Right renal pelvis (tissue), 4 donors: Measurements from ENCODE around the gene RALGDS. TPM values are rescaled to one million over a fixed set of nuclear protein-coding genes. Genes with fewer than 3 reads are reported as not detected.

Source experiments
- DNase-seq, 4 donors: peaks; one replicate each; pipeline ENCODE4 v3.0.0-alpha.2; 2013; ENCODE audit warnings: low read depth in 4 of 4, low spot score in 3 of 4, missing footprints in 1 of 4
- polyA plus RNA-seq, 4 donors: library from polyadenylated mRNA; unstranded; fragments of 120-200 nt; gene quantifications; one replicate each; pipeline ENCODE4 v1.2.1, GENCODE V29; 2013; ENCODE audit not compliant: insufficient read length in 4 of 4

RALGDS gene
- polyA plus RNA-seq, 4 donors: 32.8 to 36.3 (median 33.6) TPM

DNA sequence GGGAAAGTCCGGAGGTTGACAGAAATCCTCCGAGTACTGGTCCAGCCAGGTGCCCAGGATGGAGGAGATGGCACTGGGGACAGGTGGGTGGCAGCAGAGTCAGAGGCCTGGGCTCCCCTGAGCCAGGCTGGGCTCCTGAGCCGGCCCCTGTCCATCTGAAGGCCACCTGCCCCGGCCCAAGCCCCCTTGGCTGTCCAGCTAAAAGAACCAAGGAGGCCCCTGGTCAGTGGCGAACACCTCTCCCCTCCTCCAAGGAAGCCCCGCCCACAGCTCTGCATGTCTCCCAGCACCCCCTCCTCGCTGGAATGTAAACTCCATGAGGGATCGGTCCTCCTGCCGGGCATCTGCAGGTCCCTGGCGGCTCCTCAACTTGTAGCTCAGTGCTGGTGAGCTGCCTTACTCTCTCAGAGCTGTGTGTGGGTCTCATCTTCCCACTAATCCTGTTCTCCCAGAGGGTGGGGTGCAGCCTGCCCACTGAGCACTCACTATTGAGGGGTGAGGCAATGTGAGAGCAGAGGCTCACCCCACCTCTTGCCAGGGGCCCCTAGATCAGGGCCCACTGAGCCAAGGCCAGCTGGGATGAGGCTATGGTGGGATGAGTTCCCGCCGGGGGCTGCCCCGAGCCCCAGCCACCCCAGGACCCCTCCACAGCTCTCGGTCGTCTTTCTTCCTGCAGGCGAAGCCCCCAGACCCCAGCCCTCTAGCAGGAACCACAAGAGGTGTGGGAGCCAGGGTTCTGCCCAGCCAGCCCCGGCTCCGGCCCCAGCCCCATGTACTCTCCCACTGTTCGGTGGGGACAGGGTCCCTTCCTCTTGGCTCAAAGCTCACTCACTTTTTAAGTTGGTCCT is 12.0 kb downstream of the RALGDS start:
- DNase-seq: no peak

DNA sequence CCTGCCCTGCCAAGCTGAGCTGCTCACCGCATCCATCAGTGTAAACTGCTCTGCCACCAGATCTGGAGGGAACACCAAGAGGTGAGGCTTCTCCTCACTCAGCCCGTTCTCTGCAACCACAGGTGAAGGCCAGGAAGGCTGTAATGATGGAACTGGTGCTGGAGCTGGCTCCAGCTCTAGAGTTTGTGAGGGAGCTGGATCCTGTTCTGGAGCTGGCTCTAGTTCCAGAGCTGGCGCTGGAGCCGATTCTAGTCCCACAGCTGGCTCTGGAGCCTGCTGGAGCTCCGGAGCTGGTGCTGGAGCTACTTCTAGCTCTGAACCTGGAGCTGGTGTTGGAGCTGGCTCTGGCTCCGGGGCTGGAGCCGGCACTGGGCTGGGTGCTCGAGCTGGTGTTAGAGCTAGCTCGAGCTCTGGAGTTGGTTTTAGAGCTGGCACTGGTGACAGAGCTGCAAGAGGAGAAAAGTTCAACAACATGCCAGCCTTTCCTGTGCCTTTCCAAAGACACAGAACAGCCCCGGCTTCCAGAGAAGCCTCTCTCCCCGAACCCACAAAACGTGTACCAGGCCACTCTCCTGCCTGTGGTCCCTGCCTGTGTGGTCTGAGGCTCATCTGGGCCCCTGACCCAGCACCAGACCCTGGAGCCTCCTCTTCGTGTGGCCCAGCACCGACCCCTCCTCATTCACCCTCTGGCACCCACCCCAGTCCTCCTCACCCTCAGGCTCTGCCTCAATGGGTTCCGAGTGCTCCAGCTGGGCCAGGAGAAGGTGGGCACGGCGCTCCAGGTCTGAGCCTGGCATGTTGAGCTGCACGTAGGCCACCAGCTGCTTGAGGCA is 12.9 kb downstream of the RALGDS start:
- DNase-seq: no peak

DNA sequence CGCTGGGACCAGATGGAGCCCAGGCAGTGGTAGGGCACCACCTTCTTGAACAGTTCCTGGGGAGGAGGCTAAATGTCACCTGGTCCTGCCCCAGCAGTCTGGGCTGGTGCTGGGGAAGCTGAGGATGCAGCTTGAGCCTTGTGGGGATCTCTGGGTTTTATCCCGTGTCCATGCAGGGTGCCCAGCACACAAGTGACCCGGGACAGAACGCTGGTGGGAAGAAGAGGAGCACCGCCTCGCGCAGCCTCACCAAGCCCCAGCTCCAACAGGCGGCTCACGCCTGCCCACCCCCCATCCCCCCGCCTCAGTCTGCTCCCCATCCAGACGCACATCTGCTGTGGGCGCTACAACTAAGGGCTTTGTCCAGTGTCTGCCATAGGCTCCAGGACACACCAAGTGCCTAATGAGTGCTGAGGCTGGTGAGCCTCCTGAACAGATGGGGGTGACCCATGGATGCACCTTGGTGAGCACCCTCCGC is 13.8 kb downstream of the RALGDS start:
- no peak for DNase-seq

DNA sequence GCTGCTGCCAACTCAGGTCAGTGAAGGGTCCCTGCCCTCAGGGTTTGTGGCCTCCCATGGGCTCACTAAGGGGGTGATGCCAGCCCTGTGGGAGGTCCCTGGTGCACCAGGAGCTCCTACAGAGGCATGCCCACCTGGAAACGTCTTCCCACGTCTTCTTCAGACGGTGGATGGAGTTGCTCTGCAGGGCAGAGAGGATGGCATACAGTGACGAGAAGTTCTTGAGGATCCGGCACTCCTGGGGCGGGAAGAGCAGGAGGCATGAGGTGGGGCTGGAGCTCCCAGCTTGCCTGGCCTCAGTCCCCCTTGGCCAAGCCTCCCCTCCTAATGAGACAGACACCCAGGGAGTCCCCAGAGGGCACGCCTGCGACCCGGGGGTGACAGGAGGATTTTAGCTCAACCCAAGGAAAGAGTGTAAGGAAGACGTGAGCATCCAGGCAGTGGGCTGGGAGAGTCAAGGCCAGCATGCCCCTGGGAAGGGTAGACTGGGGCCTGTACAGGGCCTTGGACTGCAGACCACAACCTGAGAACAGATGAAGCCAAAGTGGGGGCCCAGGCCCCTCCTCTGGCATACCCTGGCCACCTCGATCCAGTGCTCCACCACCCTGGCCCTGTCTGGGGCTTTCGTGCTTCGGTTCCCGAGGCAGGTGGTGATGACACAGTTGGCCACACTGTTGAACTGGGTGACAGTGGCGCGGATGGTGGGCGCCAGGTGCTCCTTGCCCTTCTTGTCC is 14.4 kb downstream of the RALGDS start:
- DNase-seq: no peak

DNA sequence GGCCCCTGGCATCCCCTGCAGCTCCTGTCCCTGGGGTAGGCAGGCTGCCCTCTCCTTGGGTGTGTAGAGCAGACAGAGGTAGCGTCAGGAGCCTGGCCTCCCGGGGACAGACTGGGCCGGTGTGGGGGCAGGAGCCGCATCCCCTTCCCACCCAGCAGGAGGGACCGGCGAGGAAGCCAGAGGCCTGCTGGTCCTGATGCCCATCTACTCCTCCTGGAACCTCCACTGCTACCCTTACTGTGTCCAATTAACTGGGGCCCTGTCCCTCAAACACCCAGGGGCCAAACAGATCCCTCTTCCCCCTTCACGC is 15.6 kb downstream of the RALGDS start:
- no peak for DNase-seq

DNA sequence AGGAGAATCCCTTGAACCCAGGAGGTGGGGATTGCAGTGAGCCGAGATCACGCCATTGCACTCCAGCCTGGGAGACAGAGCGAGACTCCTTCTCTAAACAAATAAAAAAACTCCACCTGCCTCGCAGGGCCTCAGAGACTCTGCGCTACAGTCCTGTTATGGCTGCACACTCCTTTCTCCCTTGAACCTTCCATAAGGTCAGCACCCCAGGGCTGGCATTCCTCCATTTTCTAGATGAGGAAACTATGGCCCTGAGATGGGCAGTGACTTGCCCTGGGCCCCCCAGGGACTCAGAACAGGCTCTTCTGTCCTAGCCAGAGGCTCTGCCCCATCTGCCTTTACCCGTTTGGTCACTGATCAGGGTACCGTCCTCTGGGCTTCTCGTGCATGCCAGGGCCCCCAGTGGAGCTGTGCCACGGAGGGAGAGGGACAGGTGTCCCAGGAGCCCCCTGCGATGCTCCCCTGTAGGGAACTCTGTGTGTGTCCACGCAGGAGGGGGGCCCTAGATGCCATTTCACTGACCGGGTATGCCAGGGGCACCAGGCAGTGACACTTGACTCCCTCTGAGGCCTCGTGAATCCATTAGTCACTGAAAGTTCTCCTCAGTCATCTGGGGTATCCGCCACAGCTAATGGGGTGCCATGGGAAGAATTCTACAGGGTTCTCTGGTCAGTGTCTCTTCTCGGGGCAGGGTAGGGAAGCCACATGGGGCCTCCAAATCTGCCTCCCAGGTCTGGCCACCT is 16.2 kb downstream of the RALGDS start:
- DNase-seq: no peak

DNA sequence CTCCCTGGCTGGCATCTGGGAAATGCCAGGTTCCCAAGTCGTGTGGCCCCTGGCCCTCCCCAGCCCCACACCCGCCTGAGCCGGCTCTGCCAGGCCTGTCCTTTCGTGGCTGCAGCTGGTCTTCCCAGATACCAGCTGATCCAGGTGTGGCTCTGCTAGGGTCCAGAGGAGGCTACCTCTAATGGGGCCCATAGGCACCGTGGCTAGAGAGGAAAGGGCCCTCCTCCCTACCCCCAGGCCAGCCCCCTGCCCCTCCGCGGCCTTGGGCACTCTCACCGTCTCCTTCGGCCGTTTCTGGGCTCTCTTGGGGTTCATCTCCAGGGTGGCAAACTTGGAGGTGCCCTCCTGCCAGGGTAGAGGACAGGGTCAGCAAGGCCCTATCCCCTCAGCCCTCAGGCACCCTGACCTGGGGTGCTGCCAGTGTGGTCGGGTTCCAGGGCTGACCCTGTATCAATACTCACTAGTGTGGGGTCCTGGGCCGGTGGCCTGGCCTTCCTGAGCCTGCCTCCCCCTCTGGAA is 17.0 kb downstream of the RALGDS start:
- no peak for DNase-seq

DNA sequence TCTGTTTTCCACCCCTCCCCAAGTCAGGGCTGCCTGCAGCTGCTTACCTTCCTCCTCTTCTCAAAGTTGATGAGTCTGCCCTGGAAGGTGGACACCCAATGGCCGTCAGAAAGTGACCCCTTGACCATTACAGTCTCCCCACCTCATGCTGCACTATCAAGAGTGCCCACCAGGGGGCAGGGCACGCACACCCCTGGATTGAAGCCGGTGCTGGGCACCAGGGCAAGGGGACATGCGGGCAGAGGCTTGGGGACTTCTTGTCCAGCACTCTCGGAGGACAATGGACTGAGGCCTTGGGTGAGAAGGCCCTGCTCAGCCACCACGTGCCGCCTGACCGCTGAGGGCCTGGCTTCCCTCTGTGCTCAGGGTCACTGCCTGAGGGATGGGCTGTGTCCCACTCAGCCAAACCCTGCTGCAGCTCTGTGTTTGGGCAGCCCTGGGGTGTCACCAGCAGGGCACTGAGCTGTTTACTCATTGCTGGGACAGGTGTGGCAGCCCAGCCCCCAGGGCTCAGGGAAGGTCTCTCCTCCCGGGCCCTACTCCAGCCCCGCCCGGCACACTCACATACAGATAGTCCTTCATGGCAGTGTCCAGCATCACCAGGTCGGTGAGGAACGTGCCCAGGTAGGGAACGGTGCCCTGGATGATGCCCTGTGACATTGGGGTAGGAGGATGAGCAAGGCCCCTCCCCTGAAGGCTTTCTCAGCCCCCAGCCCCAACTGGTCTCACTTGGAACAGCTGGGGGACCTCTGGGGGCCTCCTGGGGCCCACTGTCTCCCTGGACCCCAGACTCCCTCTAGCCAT is 17.7 kb downstream of the RALGDS start:
- no peak for DNase-seq

DNA sequence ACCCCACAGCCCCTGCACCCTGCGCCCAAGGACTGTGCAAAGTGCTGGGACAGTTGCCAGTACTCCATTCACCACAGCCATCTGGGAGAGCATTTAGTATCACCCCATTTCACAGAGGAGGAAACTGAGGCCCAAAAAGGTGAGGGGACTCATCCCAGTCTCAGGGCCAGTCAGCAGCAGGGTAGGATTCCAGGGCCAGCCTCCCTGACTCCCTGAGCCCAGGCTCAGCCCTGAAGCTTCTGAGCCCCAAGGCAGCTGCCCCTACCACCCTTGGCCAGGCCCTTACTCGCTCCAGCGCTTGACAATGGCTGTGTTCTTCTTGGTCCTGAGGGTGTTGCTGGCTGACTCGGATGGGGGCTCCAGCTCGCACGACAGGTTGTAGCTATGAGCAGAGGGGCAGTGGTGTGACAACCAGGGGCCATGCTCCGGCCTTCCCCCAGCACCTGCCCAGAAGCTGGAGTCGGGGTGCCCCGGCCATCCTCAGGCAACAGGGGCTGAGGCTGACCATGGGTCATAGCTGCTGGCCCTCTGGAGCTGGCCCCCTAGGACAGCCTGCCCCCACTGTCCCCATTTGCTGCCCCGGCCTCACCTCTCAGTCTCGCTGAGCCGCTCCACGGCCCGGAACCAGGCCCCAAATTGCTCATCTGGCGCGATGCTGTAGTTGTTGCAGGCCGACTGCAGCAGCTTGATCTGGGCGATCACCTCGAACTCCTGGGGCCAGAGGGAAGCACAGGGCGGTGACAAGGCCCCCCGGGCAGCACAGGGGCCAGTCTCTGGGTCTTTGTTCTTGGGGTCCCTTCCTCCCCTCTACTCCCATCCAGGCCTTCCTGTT is 18.6 kb downstream of the RALGDS start:
- no peak for DNase-seq

DNA sequence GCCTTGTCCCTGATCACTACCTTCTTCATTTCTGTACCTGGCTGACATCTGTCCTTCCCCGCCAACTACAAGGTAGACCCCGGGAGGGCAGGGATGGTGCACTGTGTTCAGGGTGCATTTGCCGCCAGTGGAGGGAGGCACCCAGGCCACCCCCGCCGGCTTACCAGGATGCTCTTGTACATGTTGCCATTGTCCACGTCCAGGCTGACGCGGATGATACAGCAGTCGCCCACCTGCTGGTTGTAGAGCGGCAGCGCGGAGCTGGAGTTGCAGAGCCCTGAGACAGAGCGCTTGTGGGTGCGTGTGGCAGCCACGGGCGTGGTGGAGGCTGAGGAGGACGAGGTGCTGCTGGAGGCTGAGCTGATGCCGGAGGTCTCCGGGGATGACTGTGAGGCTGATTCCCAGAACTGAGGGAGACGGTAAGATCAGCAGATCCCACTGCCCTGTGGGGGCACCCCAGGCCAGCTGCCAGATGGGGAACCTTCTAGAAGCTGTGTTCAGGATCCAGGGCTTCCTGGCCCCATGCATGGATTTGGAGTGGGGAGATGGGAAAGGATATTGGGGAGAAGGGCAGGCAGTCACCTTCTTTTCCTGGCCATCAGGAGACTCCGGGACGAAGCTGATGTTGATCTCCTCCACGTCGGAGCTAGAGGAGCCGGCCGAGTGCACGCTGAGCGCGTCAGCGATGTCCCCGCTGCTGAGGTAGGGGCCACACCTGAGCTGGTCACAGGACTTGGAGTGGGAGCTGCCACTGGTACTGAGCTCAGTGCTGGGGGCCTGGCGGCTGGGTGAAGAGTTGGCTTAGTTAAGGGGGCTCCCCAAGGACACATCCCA is 19.5 kb downstream of the RALGDS start:
- no peak for DNase-seq

DNA sequence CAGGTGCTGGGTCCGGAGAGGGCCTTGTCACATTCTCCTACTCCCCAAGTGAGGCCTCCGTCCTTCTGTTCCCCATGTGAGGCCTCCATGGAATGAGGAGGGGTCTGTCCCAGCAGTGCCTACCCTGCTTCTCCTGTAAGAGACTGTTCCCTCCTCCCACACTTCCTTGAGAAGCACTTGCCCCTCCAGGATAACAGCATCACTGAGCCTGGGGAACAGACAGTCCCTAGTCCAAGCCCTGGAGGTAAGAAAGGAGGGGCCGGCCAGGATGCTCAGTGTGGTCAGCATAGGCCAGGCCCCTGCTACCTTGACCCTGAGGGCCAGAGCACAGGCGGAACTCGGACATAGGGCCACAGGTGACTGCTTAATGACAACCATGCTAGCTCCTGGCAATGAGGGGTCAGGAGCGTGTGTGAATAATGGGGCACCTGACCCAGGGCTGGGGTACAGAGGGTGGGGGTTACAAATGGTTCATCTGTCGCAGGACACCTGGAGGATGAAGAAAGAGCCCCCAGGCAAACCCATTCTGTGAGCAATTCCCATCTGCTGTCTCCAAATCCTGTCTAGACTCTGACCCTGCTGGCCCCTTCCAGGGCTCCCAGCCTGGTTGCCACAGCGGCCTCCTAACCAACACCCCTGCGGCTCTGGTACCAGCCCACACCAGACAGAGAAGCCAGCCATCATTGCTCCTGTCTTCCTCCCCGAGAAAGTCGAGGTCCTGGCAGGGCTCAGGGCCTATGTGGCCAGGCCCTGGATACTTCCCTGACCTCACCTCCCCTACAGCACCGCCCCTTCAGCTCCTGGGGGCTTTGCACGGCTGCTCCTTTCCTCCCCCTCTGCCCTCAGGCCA is 20.3 kb downstream of the RALGDS start:
- DNase-seq: no peak

DNA sequence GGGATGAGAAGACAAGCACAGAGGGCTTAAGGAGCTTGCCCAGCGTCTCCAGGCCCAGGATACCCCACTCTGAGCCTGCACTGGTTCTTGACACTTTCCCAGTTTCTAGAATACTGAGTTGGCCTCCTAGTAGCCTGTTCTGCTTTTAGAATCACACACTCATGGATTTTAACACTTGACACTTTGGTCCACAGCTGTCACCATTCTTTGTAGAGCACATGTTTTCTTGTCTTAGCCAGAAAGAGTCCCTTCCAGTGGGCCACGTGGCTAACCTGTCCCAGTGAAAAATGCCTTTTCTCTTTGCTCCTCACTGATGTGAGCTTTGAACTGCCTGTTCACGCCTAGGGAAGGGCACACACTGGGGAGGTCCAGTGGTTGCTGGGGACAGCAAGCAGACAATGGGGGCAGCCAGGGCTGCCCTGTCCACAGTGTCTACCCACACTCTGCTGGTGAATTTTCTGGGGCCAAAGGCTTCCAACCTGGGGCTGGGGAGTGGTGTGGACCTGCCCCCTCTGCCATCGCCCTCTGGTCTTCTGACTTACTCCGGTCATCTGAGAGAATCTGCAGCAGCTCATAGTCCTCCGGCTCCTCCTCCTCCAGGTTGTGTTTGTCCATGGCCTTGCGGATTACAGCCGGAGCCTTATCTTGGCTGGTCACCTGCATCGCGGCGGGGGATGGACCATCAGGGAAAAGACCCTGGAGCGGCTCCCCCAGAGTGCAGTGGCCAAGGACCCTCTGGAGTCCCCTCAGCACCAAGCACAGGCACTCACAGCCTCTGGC is 21.1 kb downstream of the RALGDS start:
- DNase-seq: no peak

DNA sequence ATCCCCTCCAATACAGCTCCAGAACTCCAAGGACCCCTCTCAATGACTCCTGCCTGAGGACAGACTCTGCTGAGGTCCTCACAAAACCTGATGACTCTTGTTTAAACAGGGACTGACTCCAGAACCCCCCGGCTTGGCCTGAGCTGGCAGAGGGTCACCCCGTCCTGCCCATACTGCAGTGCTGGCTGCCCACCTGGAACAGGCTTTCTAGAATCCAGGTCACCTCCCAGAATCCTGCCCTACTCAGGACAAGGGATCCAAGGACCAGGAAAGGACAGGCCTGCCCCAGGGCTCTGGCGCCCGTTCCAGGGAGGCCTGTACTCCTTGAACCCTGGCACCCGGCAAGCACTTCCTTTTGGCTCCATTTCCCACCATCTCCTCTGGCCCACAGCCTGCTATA is 22.2 kb downstream of the RALGDS start:
- DNase-seq: no peak

DNA sequence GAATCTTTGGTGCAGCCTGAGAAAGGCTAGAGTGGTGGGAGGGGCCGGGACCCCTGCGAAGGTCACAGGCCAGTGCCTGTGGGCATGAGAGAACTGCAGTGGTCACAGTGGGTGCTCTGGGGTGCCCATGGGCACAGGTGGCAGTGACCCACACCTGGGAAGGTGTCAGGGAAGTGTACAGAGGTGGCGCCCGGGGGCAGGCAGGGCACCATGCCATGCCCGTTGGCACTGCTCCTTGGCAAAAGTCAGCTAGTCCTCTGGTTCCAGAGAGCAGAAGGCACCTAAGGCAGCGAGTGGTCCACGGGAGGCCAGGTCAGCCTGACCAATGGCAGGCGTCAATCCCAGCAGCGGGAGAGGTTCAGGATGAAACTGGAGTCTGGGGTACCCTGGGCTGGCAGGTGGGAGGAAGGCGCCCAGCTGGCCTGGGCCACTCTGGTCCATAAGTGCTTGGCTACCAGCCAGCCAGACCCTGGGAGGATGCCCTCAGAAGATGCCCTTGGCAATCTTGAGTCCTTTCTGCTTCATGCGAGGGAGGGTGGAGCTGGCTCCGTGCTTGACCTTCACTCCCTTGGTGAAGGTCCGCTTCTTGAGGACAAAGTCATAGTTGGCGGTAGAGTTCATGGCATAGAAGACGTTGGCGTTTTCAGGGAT is 22.8 kb downstream of the RALGDS start:
- no peak for DNase-seq

DNA sequence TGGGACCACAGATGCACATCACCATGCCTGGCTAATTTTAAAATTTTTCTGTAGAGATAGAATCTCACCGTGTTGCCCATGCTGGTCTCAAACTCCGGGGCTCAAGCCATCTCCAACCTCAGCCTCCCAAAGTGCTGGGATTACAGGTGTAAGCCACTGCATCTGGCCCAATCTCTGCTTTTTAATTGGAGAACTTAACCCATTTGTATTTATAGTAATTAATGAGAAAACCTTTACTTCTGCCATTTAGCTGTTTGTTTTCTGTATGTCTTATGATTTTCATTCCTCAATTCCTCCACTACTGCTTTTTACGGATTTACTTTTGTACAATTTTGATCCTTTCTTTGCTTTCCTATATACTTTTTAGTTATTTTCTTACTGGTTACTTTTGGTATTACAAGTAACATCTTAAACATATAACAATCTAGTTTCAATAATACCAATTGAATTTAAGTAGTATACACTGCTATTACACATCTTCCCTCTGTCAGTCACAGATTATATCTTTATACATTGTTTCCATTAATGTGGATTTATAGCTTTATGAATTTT is 26.1 kb downstream of the RALGDS start:
- DNase-seq: no peak
